GM18873 (cell line): ENCODE results near the gene ZFAND3.

Experiments
- ATAC-seq: cut with Tn5 transposase; IDR thresholded peaks from one replicate; pipeline ENCODE4 v1.9.1; 2021; ENCODE audit warnings: mild to moderate bottlenecking, moderate library complexity, moderate number of reproducible peaks; ENCODE audit not compliant: unreplicated experiment, low FRiP score

ZFAND3 gene

DNA sequence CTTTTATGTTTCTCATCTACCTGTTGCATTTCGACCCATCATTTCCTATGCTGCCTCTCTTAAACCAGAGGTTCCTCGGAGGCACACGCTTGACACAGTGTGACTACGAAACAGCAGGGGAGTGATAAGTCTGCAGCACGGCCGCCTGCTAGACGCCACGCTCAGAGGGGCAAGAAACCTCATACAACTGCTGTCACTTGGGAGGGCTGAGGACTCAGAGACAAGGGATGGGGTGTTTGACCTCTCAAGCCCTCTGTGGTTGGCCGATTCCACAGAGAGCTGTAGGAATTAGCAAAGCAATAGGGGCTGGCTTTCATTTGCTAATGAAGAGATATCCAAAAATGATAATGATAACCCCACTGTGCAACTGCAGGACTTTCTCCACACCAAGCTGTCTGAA, 372.5 kb downstream of the ZFAND3 start:
- no peak for ATAC-seq

DNA sequence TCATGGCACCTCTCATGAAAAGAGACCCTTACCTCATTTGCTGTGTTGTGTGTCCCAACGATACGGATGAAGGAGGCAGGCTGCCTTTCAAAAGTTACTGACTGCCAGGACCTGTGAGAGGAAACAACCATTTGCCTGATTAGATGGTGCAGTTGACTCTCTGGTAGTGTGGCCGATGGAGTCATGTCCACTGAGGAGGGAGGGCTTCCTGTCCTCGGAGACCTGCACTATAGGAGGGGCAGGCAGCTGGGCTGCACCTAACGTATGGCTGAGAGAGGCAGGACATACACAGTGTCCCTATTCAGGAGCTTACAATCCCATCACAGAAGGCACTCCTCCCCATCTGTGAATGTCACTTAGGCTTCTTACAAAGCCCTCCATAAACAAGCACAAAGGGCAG, 373.0 kb downstream of the ZFAND3 start:
- no peak for ATAC-seq

DNA sequence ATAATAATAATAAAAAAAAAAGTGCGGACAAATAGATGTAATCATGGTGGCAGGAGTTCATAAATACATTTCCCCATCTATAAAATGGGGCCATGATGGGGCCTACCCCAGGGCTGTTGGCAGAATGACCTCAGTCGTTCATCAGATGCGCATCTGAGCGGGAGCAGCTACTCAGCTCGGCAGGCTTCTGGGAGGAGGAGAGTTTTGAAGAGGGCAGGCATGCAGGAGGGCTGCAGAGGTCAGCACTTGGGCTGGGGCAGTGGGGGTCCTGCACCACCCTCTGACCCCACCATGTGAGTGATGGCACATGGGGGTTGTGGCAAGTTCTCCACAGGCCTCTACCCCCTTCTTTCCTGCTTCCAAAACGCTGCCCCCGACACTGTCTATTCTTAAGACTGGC, 373.5 kb downstream of the ZFAND3 start:
- ATAC-seq, result no peak

DNA sequence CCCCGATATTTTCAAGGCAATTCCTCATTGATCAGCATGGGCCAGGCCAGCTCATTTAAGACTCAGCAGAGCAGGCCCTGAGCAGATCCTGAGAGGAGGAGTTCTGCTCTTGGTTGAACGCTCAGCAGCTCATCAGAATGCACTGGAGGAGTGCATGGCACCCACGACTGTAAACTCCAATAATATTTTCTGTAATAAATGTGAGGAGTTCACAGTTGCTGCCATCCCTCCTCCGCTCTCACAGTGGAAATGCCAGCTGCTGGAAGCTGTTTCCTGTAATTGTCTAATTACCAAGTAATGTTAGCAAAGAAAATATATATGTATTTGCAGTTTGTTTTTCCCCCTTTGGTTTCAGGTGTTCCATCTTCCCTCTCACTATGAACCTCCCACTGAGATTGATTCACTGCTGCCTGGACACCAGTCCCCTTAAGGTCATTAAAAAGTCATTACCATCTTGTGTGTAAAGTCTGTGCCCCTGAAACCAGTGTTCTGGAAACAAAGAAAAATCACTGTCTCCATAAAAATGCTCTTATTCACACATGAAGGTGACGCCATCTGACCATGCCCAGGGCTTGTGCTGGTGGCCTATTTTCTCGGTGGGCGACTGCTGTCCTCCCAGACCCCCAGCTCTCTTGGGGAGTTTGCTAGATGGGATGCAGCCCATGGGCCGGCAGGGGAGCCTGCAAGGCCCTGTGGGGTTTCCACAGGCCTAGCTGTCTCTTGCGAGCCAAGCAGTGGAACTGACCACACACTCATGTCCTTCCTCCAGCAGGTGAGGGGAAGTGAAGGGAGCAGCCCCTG, 374.2 kb downstream of the ZFAND3 start:
- no peak for ATAC-seq

DNA sequence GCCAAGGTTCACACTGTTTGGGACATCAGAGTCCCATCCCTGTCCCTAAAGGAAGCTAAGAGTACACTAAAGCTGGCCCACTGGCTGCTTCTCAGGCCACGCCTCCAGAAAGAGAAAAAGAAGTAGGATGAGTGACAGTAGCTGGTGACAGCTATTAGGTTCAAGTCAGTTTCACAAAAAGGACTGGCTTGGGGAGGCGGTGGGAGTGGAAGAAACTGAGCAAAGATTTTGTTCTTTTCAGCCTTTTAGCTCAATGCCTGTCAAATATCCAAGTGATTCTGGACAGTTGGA, 374.7 kb downstream of the ZFAND3 start:
- no peak for ATAC-seq

DNA sequence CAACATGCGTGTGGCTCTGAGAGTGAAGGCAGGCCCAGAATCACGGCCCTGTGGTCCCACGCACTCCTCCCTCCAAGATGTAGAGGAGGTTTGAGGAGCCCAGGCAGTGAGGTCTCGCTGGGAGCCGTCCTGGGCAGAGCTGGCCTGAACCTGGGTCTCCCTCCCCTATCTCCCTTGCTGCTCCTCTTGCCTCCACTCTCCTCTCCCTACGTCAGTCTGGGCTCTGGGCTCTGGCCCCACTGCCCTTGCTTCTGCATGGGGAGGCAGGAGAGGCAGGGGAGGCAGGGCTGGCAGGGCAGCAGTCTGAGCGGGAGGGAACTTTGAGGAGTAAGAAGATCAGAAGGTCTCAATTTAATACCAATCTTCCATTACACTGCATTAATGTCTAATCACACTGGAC, 375.1 kb downstream of the ZFAND3 start:
- no peak for ATAC-seq

DNA sequence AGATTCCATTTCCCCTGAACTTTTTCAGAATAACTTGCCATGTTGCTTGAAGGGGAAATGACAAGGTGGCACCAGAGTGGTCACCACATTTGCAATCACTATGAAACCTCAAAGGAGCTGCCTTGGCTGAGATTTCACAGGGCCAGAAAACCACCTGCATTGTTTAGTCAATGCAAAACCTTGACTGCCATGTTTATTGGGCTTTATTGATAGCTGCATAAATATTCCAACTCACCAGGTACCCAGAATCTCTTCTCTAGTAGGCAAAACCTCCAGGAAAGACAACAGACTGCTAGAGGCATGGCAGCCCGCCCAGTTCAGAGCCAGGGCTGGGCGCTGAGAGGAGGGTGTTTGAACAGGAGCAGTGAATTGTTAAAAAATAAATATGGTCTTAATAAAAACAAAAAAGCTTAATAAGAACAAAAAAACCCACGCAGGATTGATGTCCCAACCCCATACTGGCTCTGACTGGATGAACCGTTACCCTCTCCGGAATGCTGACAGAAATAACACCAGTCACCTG, 375.6 kb downstream of the ZFAND3 start:
- ATAC-seq, result no peak

DNA sequence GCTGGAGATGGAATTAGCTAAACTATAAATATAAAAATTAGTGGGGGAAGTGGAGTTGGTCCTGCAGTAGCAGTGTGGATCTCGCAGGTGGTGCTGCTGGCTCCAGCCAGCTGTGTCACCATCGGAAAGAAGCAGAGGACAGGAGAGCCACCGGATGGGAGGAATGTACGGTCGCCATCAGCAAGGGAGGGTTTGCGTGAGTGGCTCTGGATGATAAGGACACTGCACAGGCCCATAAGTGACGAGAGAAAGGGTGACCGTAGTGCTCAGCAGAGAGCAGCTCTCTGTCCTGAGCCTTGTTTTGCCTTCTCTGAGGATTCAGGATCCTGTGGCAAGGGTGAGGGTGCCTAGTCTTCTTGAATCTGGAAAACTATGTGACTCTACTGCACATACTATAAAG, 378.7 kb downstream of the ZFAND3 start:
- no peak for ATAC-seq
